ENCODE results near the gene ARL8B.

Gene ARL8B

GRCh38 chr3:5220193-5220592, 98.1 kb downstream of the ARL8B start:
- Histone ChIP-seq H3K27ac (replicated peaks; ENCODE audit: low read length) (peak overlapping the region; percentile 35), H3K27me3 (ENCODE audit: control insufficient read depth in 3 of 3, insufficient read depth in 3 of 3, low read depth in 1 of 3, low read length in 3 of 3) (no peaks in the 10 kb centered on the region), H2BK12ac (ENCODE audit: low read length) (no peak overlapping the region)

GRCh38 chr3:5220667-5221431, 98.8 kb downstream of the ARL8B start:
- H2BK5ac ChIP-seq (ENCODE audit: low read length), result no peak overlapping the region

More at GRCh38 chr3:5220193-5220592, 98.1 kb downstream of the ARL8B start:
- Histone ChIP-seq H4K91ac (ENCODE audit: low read depth, low read length, poor library complexity) (no peak overlapping the region), H2AFZ (ENCODE audit: low read length) (no peak overlapping the region), H3K18ac (ENCODE audit: low read length) (no peak overlapping the region), H4K8ac (ENCODE audit: low read depth, low read length) (no peak overlapping the region), H3K79me1 (ENCODE audit: low read depth, low read length) (no peaks in the 10 kb centered on the region), H2AK5ac (ENCODE audit: low read depth, low read length) (no peak overlapping the region), H2BK5ac (ENCODE audit: low read length) (no peak overlapping the region), H3K4me3 (ENCODE audit: low read length in 2 of 2) (no peak overlapping the region), H3K4ac (ENCODE audit: low read length) (no peak overlapping the region), H3K9ac (ENCODE audit: low read depth, low read length, poor library complexity) (no peak overlapping the region), H3K4me2 (ENCODE audit: insufficient read depth, low read length, poor library complexity, severe bottlenecking) (no peak overlapping the region), H2BK120ac (ENCODE audit: low read depth, low read length) (no peak overlapping the region), H2BK15ac (ENCODE audit: low read length) (no peak overlapping the region), H3K36me3 (replicated peaks in 1 of 2; ENCODE audit: control insufficient read depth in 2 of 2, insufficient read depth in 2 of 2, low read length in 2 of 2) (peaks cover 9 to 46% of the 10 kb centered on the region in 2 donors), H3K23ac (ENCODE audit: low read depth, low read length, poor library complexity) (no peak overlapping the region), H3K14ac (ENCODE audit: low read length) (no peak overlapping the region), H3K4me1 (ENCODE audit: control insufficient read depth in 2 of 2, insufficient read depth in 1 of 2, low read depth in 1 of 2, low read length in 2 of 2) (peaks cover 0 to 13% of the 10 kb centered on the region in 2 donors), H3K9me3 (replicated peaks in 1 of 2; ENCODE audit: control insufficient read depth in 2 of 2, insufficient read depth in 1 of 2, low read depth in 1 of 2, low read length in 2 of 2) (no peaks in the 10 kb centered on the region)
- no peak for DNase-seq (ENCODE audit: low spot score)
- no CpG with 5 or more reads among the region's 5 CpGs for WGBS, 2 donors (ENCODE audit: extremely low coverage in 2 of 2, insufficient read length in 2 of 2, insufficient replicate concordance in 1 of 2)

DNA sequence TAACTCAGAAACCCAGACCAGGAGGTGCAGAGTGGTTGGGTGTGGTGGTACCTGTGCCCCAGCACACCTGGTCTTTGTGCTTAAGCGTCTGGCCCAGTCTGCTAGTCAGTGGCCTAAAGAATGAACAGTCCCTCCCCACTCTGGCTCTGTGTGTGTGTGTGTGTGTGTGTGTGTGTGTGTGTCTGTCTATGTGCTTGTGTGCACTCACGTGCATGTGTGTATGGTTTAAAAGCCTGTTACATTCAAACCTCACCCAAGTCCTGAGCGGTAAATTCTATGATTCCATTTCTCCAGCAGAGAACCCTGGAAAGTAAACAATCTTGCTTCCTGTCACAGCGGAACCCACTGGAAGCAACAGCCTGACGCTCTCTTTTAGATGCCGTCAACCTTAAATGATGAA, 99.6 kb downstream of the ARL8B start:
- no peak overlapping the region for H2BK120ac ChIP-seq (ENCODE audit: low read depth, low read length)
- no peak overlapping the region for H2AK5ac ChIP-seq (ENCODE audit: low read depth, low read length)
- H3K23ac ChIP-seq (ENCODE audit: low read depth, low read length, poor library complexity), result no peak overlapping the region
- no peak overlapping the region for H4K91ac ChIP-seq (ENCODE audit: low read depth, low read length, poor library complexity)
- peaks cover 3 to 31% of the 10 kb centered on the region in 2 donors for H3K36me3 ChIP-seq (replicated peaks in 1 of 2; ENCODE audit: control insufficient read depth in 2 of 2, insufficient read depth in 2 of 2, low read length in 2 of 2)
- no peak for DNase-seq (ENCODE audit: low spot score)
- H3K4me3 ChIP-seq (ENCODE audit: low read length in 2 of 2), result no peak overlapping the region
- H3K79me1 ChIP-seq (ENCODE audit: low read depth, low read length), result no peaks in the 10 kb centered on the region
- peaks cover 0 to 13% of the 10 kb centered on the region in 2 donors for H3K4me1 ChIP-seq (ENCODE audit: control insufficient read depth in 2 of 2, insufficient read depth in 1 of 2, low read depth in 1 of 2, low read length in 2 of 2)
- H2BK15ac ChIP-seq (ENCODE audit: low read length), result no peak overlapping the region
- H2AFZ ChIP-seq (ENCODE audit: low read length), result no peak overlapping the region
- no peaks in the 10 kb centered on the region for H3K27me3 ChIP-seq (ENCODE audit: control insufficient read depth in 3 of 3, insufficient read depth in 3 of 3, low read depth in 1 of 3, low read length in 3 of 3)
- no peaks in the 10 kb centered on the region for H3K9me3 ChIP-seq (replicated peaks in 1 of 2; ENCODE audit: control insufficient read depth in 2 of 2, insufficient read depth in 1 of 2, low read depth in 1 of 2, low read length in 2 of 2)
- H3K4ac ChIP-seq (ENCODE audit: low read length), result no peak overlapping the region
- H3K4me2 ChIP-seq (ENCODE audit: insufficient read depth, low read length, poor library complexity, severe bottlenecking), result no peak overlapping the region
- no peak overlapping the region for H3K14ac ChIP-seq (ENCODE audit: low read length)
- WGBS, 2 donors (ENCODE audit: extremely low coverage in 2 of 2, insufficient read length in 2 of 2, insufficient replicate concordance in 1 of 2), result no CpG with 5 or more reads among the region's 6 CpGs
- H4K8ac ChIP-seq (ENCODE audit: low read depth, low read length), result no peak overlapping the region
- H3K18ac ChIP-seq (ENCODE audit: low read length), result no peak overlapping the region
- no peak overlapping the region for H3K9ac ChIP-seq (ENCODE audit: low read depth, low read length, poor library complexity)
- no peak overlapping the region for H2BK12ac ChIP-seq (ENCODE audit: low read length)
- no peak overlapping the region for H3K27ac ChIP-seq (replicated peaks; ENCODE audit: low read length)
- no peak overlapping the region for H2BK5ac ChIP-seq (ENCODE audit: low read length)

More at GRCh38 chr3:5220667-5221431, 98.8 kb downstream of the ARL8B start:
- H2BK15ac ChIP-seq (ENCODE audit: low read length), result no peak overlapping the region
- H2BK12ac ChIP-seq (ENCODE audit: low read length), result no peak overlapping the region
- H4K91ac ChIP-seq (ENCODE audit: low read depth, low read length, poor library complexity), result no peak overlapping the region
- no peak overlapping the region for H3K4me3 ChIP-seq (ENCODE audit: low read length in 2 of 2)
- H3K9me3 ChIP-seq (replicated peaks in 1 of 2; ENCODE audit: control insufficient read depth in 2 of 2, insufficient read depth in 1 of 2, low read depth in 1 of 2, low read length in 2 of 2), result no peaks in the 10 kb centered on the region
- peaks cover 3 to 39% of the 10 kb centered on the region in 2 donors for H3K36me3 ChIP-seq (replicated peaks in 1 of 2; ENCODE audit: control insufficient read depth in 2 of 2, insufficient read depth in 2 of 2, low read length in 2 of 2)
- H4K8ac ChIP-seq (ENCODE audit: low read depth, low read length), result no peak overlapping the region
- H2AK5ac ChIP-seq (ENCODE audit: low read depth, low read length), result no peak overlapping the region
- no peak overlapping the region for H3K18ac ChIP-seq (ENCODE audit: low read length)
- H3K27me3 ChIP-seq (ENCODE audit: control insufficient read depth in 3 of 3, insufficient read depth in 3 of 3, low read depth in 1 of 3, low read length in 3 of 3), result no peaks in the 10 kb centered on the region
- H3K9ac ChIP-seq (ENCODE audit: low read depth, low read length, poor library complexity), result no peak overlapping the region
- H3K4ac ChIP-seq (ENCODE audit: low read length), result no peak overlapping the region
- H3K79me1 ChIP-seq (ENCODE audit: low read depth, low read length), result no peaks in the 10 kb centered on the region
- no peak overlapping the region for H2BK120ac ChIP-seq (ENCODE audit: low read depth, low read length)
- no peak overlapping the region for H3K27ac ChIP-seq (replicated peaks; ENCODE audit: low read length)
- no peak overlapping the region for H3K23ac ChIP-seq (ENCODE audit: low read depth, low read length, poor library complexity)
- H3K14ac ChIP-seq (ENCODE audit: low read length), result no peak overlapping the region
- H3K4me1 ChIP-seq (ENCODE audit: control insufficient read depth in 2 of 2, insufficient read depth in 1 of 2, low read depth in 1 of 2, low read length in 2 of 2), result peaks cover 0 to 13% of the 10 kb centered on the region in 2 donors
- WGBS, 2 donors (ENCODE audit: extremely low coverage in 2 of 2, insufficient read length in 2 of 2, insufficient replicate concordance in 1 of 2), result no CpG with 5 or more reads among the region's 11 CpGs
- no peak overlapping the region for H2AFZ ChIP-seq (ENCODE audit: low read length)
- no peak overlapping the region for H3K4me2 ChIP-seq (ENCODE audit: insufficient read depth, low read length, poor library complexity, severe bottlenecking)
- no peak for DNase-seq (ENCODE audit: low spot score)

DNA sequence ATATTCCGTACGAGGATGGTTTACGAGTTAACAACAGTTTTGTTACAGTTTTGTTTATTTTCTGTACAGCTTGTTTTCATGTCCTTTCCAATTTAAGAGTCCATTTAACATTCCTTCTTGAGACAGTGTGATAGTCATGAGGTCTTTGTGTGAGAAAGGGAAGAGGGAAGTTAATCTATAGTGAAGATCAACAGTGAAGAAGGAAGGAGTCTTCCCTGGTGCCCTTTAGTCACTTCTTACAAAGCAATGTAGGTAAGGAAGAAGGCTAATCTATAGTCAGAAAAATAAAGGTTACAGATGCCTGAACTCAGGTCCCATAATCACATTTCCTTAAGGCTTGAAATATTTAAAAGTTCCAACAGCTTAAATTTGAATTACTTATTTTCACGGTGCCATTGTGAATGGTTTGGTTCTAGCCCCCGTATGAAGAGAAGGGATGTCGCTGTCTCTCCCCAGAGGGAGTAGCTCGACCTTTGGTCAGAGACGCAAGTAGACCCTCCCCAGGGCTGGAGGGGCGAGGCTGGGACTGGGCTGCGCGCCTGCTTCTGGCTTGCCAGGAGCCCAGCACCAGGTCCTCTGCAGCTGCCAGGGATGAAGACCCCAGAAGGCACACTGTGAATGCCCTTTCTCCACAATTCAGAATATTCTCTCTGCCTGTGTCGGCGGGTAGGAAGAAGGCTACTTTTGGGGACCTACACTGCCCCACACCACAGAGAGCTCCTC, 100.4 kb downstream of the ARL8B start:
- peak overlapping the region; percentile 20 for H3K23ac ChIP-seq (ENCODE audit: low read depth, low read length, poor library complexity)
- H2BK120ac ChIP-seq (ENCODE audit: low read depth, low read length), result no peak overlapping the region
- WGBS, 2 donors (ENCODE audit: extremely low coverage in 2 of 2, insufficient read length in 2 of 2, insufficient replicate concordance in 1 of 2), result no CpG with 5 or more reads among the region's 13 CpGs

More for the DNA sequence above, 100.4 kb downstream of the ARL8B start:
- Histone ChIP-seq H3K4me1 (ENCODE audit: control insufficient read depth in 2 of 2, insufficient read depth in 1 of 2, low read depth in 1 of 2, low read length in 2 of 2) (peaks cover 0 to 13% of the 10 kb centered on the region in 2 donors), H3K14ac (ENCODE audit: low read length) (no peak overlapping the region), H2BK15ac (ENCODE audit: low read length) (peak overlapping the region; percentile 63), H4K8ac (ENCODE audit: low read depth, low read length) (no peak overlapping the region), H4K91ac (ENCODE audit: low read depth, low read length, poor library complexity) (no peak overlapping the region), H3K4ac (ENCODE audit: low read length) (no peak overlapping the region), H2AFZ (ENCODE audit: low read length) (no peak overlapping the region), H2AK5ac (ENCODE audit: low read depth, low read length) (no peak overlapping the region), H3K9ac (ENCODE audit: low read depth, low read length, poor library complexity) (no peak overlapping the region), H3K4me3 (ENCODE audit: low read length in 2 of 2) (no peak overlapping the region), H3K4me2 (ENCODE audit: insufficient read depth, low read length, poor library complexity, severe bottlenecking) (no peak overlapping the region), H3K18ac (ENCODE audit: low read length) (peak overlapping the region; percentile 60), H2BK12ac (ENCODE audit: low read length) (no peak overlapping the region), H3K79me1 (ENCODE audit: low read depth, low read length) (no peaks in the 10 kb centered on the region), H3K27me3 (ENCODE audit: control insufficient read depth in 3 of 3, insufficient read depth in 3 of 3, low read depth in 1 of 3, low read length in 3 of 3) (no peaks in the 10 kb centered on the region), H3K9me3 (replicated peaks in 1 of 2; ENCODE audit: control insufficient read depth in 2 of 2, insufficient read depth in 1 of 2, low read depth in 1 of 2, low read length in 2 of 2) (no peaks in the 10 kb centered on the region), H3K27ac (replicated peaks; ENCODE audit: low read length) (no peak overlapping the region), H2BK5ac (ENCODE audit: low read length) (no peak overlapping the region), H3K36me3 (replicated peaks in 1 of 2; ENCODE audit: control insufficient read depth in 2 of 2, insufficient read depth in 2 of 2, low read length in 2 of 2) (peaks cover 1 to 23% of the 10 kb centered on the region in 2 donors)
- DNase-seq (ENCODE audit: low spot score), result no peak

All from neuronal stem cell (in vitro differentiated cells).